HG02798 (cell line): ENCODE data around the gene TAF1.
"Not testable (repeated sequence)": the region's sequence is repeated elsewhere in the genome, so short reads cannot be mapped to it uniquely, and the experiment has no call there.

Experiments
- ATAC-seq: cut with Tn5 transposase; IDR thresholded peaks from one replicate; pipeline ENCODE4 v1.9.1; 2021; ENCODE audit warnings: mild to moderate bottlenecking; ENCODE audit not compliant: unreplicated experiment, poor library complexity

TAF1 gene

GRCh38 chrX:71432733-71433132, 66.6 kb downstream of the TAF1 start:
- ATAC-seq: no peak

- no peak for ATAC-seq
Observed at GRCh38 chrX:71438750-71439149, 72.6 kb downstream of the TAF1 start.

- ATAC-seq: no peak
Observed at GRCh38 chrX:71439420-71439819, 73.3 kb downstream of the TAF1 start.

GRCh38 chrX:71439896-71440295, 73.7 kb downstream of the TAF1 start:
- ATAC-seq: no peak

- ATAC-seq: no peak
Observed at GRCh38 chrX:71440401-71440800, 74.2 kb downstream of the TAF1 start.

GRCh38 chrX:71441809-71442208, 75.7 kb downstream of the TAF1 start:
- ATAC-seq: not testable (repeated sequence)

GRCh38 chrX:71450433-71451106, 84.4 kb downstream of the TAF1 start:
- no peak for ATAC-seq

GRCh38 chrX:71451518-71451917, 85.4 kb downstream of the TAF1 start:
- not testable (repeated sequence) for ATAC-seq

- no peak for ATAC-seq
Observed at GRCh38 chrX:71453056-71453455, 86.9 kb downstream of the TAF1 start.

- ATAC-seq: no peak
Observed at GRCh38 chrX:71454222-71454621, 88.1 kb downstream of the TAF1 start.

- no peak for ATAC-seq
Observed at GRCh38 chrX:71458866-71459265, 92.7 kb downstream of the TAF1 start.

- ATAC-seq: no peak
Observed at GRCh38 chrX:71464968-71465367, 98.8 kb downstream of the TAF1 start.

GRCh38 chrX:71466979-71467523, 100.9 kb downstream of the TAF1 start:
- no peak for ATAC-seq

- ATAC-seq: no peak
Observed at GRCh38 chrX:71475785-71476540, 109.8 kb downstream of the TAF1 start.

GRCh38 chrX:71482228-71482958, 116.2 kb downstream of the TAF1 start:
- ATAC-seq: no peak

GRCh38 chrX:71487814-71488213, 121.7 kb downstream of the TAF1 start:
- ATAC-seq: no peak

- no peak for ATAC-seq
Observed at GRCh38 chrX:71489540-71489939, 123.4 kb downstream of the TAF1 start.

- ATAC-seq: peak; percentile 45
Observed at GRCh38 chrX:71492231-71493065, 126.3 kb downstream of the TAF1 start.

GRCh38 chrX:71493111-71493613, 127.0 kb downstream of the TAF1 start:
- ATAC-seq: no peak

- not testable (repeated sequence) for ATAC-seq
Observed at GRCh38 chrX:71495979-71496378, 129.8 kb downstream of the TAF1 start.
